Activated CD8-positive, alpha-beta T cell treated with anti-CD3 and anti-CD28 coated beads for 36 hours (primary cell): Measurements from ENCODE around the gene ARPC1A. TPM values are rescaled to one million over a fixed set of nuclear protein-coding genes. Genes with fewer than 3 reads are reported as not detected.

Experiments used
- ATAC-seq: fragments of 200-7000 bp; cut with Tn5 transposase; one replicate; pipeline ENCODE4 v1.10.0; 2021; ENCODE audit warnings: mild to moderate bottlenecking, moderate library complexity
- CTCF ChIA-PET: fragments of 350-600 bp; sonication (Branson Sonifier 250); formaldehyde crosslinking; loops from one replicate; lab custom pipeline; 2021; ENCODE audit warnings: antibody characterized with exemption; lab: Charles Lee
- POLR2A ChIA-PET: fragments of 350-600 bp; sonication (Branson Sonifier 250); formaldehyde crosslinking; loops from one replicate; lab custom pipeline; 2021; ENCODE audit warnings: antibody characterized with exemption; lab: Charles Lee
- DNase-seq: peaks from one replicate; pipeline ENCODE4 v3.0.0-alpha.2; 2020
- H3K27ac Mint-ChIP-seq: one replicate; pipeline ENCODE4 v1.8.0; 2021; ENCODE audit warnings: mild to moderate bottlenecking, mixed read lengths
- H3K27me3 Mint-ChIP-seq: one replicate; pipeline ENCODE4 v1.8.0; 2021; ENCODE audit warnings: mixed read lengths
- H3K36me3 Mint-ChIP-seq: one replicate; pipeline ENCODE4 v1.8.0; 2021; ENCODE audit warnings: low read depth, mixed read lengths
- H3K4me1 Mint-ChIP-seq: one replicate; pipeline ENCODE4 v1.8.0; 2021; ENCODE audit warnings: low read depth, mixed read lengths
- H3K4me3 Mint-ChIP-seq: one replicate; pipeline ENCODE4 v1.8.0; 2021; ENCODE audit warnings: mild to moderate bottlenecking, moderate library complexity, mixed read lengths
- H3K9me3 Mint-ChIP-seq: one replicate; pipeline ENCODE4 v1.8.0; 2021; ENCODE audit warnings: mixed read lengths
- CTCF ChIP-seq: fragments of 200-600 bp; IDR thresholded peaks from one replicate; pipeline ENCODE4 v1.8.0; 2022; ENCODE audit warnings: antibody characterized with exemption, mild to moderate bottlenecking
- intact Hi-C: fragments of 100-400 bp; cut with micrococcal nuclease; formaldehyde crosslinking; loops from one replicate; pipeline ENCODE4 v1.10.0; 2022
- total RNA-seq, 2 experiments: library from RNA; stranded (reverse); gene quantifications; one replicate each; pipeline ENCODE4 v1.2.3, GENCODE V29; 2021

ARPC1A gene
- total RNA-seq, 2 experiments from 2014 or later: 45.4 to 45.8 TPM

GRCh38 chr7:99380032-99380822 lies 54.5 kb downstream of the ARPC1A start:
- Mint-ChIP-seq H3K4me3 (peak overlapping the region; percentile 75), H3K27me3 (no peaks in the 10 kb centered on the region), H3K36me3 (peaks cover 55% of the 10 kb centered on the region), H3K27ac (peak overlapping the region; percentile 93), H3K9me3 (no peaks in the 10 kb centered on the region), H3K4me1 (peaks cover 56% of the 10 kb centered on the region)
- ATAC-seq (peak; percentile 32), DNase-seq (peak; percentile 58)
- intact Hi-C loops: no loop called here
- CTCF ChIA-PET: interaction anchor here (0.7 to 1.8 kb wide), 3 partner anchors 12 to 28 kb away, joined by 3 to 5 read pairs (median 4); partner anchors contain the start of genes BUD31 and PDAP1
- no peak for TF ChIP-seq CTCF
- POLR2A ChIA-PET: interaction anchor here (0.5 to 2.8 kb wide), 9 partner anchors 8 to 120 kb away, joined by 3 to 15 read pairs (median 6); partner anchors contain the start of genes BUD31, CPSF4, PDAP1 and PTCD1

GRCh38 chr7:99380823-99381663 lies 55.3 kb downstream of the ARPC1A start:
- TF ChIP-seq CTCF: no peak
- H3K27ac Mint-ChIP-seq: peak overlapping the region; percentile 93
- no peaks in the 10 kb centered on the region for H3K9me3 Mint-ChIP-seq
- ATAC-seq (peak; percentile 90), DNase-seq (peak; percentile 97)
- CTCF ChIA-PET: interaction anchor here (0.7 to 1.1 kb wide), 2 partner anchors 12 to 28 kb away, joined by 3 to 4 read pairs; partner anchors contain the start of genes BUD31 and PDAP1
- H3K36me3 Mint-ChIP-seq: peaks cover 53% of the 10 kb centered on the region
- H3K27me3 Mint-ChIP-seq: no peaks in the 10 kb centered on the region
- peak overlapping the region; percentile 75 for H3K4me3 Mint-ChIP-seq
- intact Hi-C loops: no loop called here
- POLR2A ChIA-PET: interaction anchor here (0.5 to 2.8 kb wide), 8 partner anchors 8 to 119 kb away, joined by 3 to 15 read pairs (median 4); partner anchors contain the start of genes BUD31, CPSF4, PDAP1 and PTCD1
- H3K4me1 Mint-ChIP-seq: peaks cover 61% of the 10 kb centered on the region

- peak overlapping the region; percentile 75 for H3K4me3 Mint-ChIP-seq
- ChIA-PET POLR2A (interaction anchor here (0.8 to 1.5 kb wide), 2 partner anchors 11 to 13 kb away, joined by 4 to 5 read pairs; no protein-coding TSS in a partner anchor), CTCF (no interaction called here)
- peaks cover 51% of the 10 kb centered on the region for H3K36me3 Mint-ChIP-seq
- no peak for ATAC-seq
- peak overlapping the region; percentile 93 for H3K27ac Mint-ChIP-seq
- no peaks in the 10 kb centered on the region for H3K9me3 Mint-ChIP-seq
- intact Hi-C loops: no loop called here
- no peak for TF ChIP-seq CTCF
- DNase-seq: no peak
- H3K4me1 Mint-ChIP-seq: peaks cover 65% of the 10 kb centered on the region
- H3K27me3 Mint-ChIP-seq: no peaks in the 10 kb centered on the region
These were observed 56.0 kb downstream of the ARPC1A start for GRCh38 chr7:99381664-99382075.

- no peak overlapping the region for H3K4me3 Mint-ChIP-seq
- peaks cover 56% of the 10 kb centered on the region for H3K4me1 Mint-ChIP-seq
- POLR2A ChIA-PET: interaction anchor here (1.4 to 1.5 kb wide), 2 partner anchors 9 to 25 kb away, joined by 5 to 6 read pairs; partner anchors contain the start of gene PDAP1
- H3K27me3 Mint-ChIP-seq: no peaks in the 10 kb centered on the region
- intact Hi-C loops: no loop called here
- H3K27ac Mint-ChIP-seq: peak overlapping the region; percentile 89
- ATAC-seq (no peak), DNase-seq (no peak)
- H3K36me3 Mint-ChIP-seq: peaks cover 52% of the 10 kb centered on the region
- H3K9me3 Mint-ChIP-seq: no peaks in the 10 kb centered on the region
- CTCF ChIA-PET: interaction anchor here (1.3 kb wide), 1 partner anchor 24 kb away, joined by 3 read pairs; no protein-coding TSS in a partner anchor
- no peak for TF ChIP-seq CTCF
These were observed 57.5 kb downstream of the ARPC1A start for GRCh38 chr7:99383203-99383602.
